Ascending aorta (tissue), 2 donors: ENCODE measurements around the gene CAMK1D. TPM values are rescaled to one million over a fixed set of nuclear protein-coding genes. Genes with fewer than 3 reads are reported as not detected.

Experiments
- DNase-seq, 2 donors: peaks; one replicate each; pipeline ENCODE4 v3.0.0-alpha.2; 2019; ENCODE audit warnings: low spot score in 2 of 2
- H3K27ac ChIP-seq, 2 donors: fragments of 200-600 bp; sonication (generic); one replicate each; pipeline ENCODE4 v1.5.1; 2016 to 2017; ENCODE audit warnings: mild to moderate bottlenecking in 1 of 2
- H3K27me3 ChIP-seq: fragments of 200-600 bp; sonication (generic); one replicate; pipeline ENCODE4 v1.5.1; 2017
- H3K36me3 ChIP-seq, 2 donors: fragments of 200-600 bp; sonication (generic); one replicate each; pipeline ENCODE4 v1.5.1; 2016
- H3K4me1 ChIP-seq, 2 donors: fragments of 200-600 bp; sonication (generic); one replicate each; pipeline ENCODE4 v1.5.1; 2016 to 2017; ENCODE audit warnings: mild to moderate bottlenecking in 1 of 2
- H3K4me3 ChIP-seq, 2 donors: fragments of 200-600 bp; sonication (generic); one replicate each; pipeline ENCODE4 v1.5.1; 2016 to 2017; ENCODE audit warnings: mild to moderate bottlenecking in 1 of 2
- H3K9me3 ChIP-seq, 2 donors: fragments of 200-600 bp; sonication (generic); one replicate each; pipeline ENCODE4 v1.5.1; 2016
- intact Hi-C: fragments of 100-400 bp; cut with DNase I; formaldehyde crosslinking; loops from one replicate; pipeline ENCODE4 v1.15.1; 2023
- total RNA-seq: library from RNA; depleted of rRNA; stranded (reverse); fragments of >200 nt; gene quantifications from one replicate; pipeline ENCODE4 v1.1.0, GENCODE V29; 2016
- TF ChIP-seq, protein P1 (sequence below), 3 experiments: fragments of 200-600 bp in 2 of 3; fragments of 450-650 bp in 1 of 3; sonication (generic) in 2 of 3; IDR thresholded peaks; one replicate each; pipeline ENCODE4 v1.5.1; 2016 to 2019; ENCODE audit warnings: antibody characterized with exemption in 3 of 3, mild to moderate bottlenecking in 1 of 3, moderate library complexity in 1 of 3

The CAMK1D gene
- total RNA-seq, 1 donor from 2014 or later: 4.2 TPM

DNA sequence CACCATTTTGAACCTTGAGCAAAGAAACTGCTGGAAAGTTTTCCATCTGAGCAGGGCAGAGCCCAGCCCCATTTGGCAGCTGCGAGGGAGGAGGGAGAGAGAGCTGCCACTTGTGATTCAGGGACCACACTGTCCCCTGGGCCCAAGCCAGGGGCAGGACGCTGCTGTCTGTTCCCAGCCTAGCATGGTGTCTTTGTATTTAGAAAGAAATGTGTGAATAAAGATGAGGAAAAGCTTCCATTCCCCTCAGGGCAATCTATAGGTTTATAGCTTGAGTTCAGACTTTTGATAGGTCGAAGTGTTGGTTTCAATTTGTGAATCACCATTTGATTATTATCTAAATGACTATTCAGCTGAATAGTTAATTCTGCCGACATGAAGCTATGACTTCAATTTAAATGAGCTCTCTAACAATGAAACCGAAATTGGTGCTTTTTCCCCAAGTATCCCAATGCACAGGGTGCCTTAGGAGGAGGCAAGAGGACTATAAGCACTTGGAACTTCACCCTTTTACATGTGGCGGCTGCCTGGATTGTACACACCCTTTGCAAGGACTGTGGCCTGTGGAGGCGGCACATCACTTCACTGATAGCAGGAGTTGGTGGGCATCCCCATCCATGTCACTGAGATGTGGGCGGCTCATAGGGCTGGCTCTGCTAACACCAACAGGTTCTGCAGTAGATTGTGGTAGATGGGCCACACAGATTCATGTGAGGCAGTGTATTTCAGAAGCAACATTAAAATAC lies 428.7 kb downstream of the CAMK1D start:
- Histone ChIP-seq H3K9me3 (no peaks in the 10 kb centered on the region), H3K36me3 (no peaks in the 10 kb centered on the region), H3K27me3 (no peaks in the 10 kb centered on the region), H3K4me3 (no peak overlapping the region), H3K27ac (no peak overlapping the region), H3K4me1 (no peaks in the 10 kb centered on the region)
- intact Hi-C loops: no loop called here
- no peak for DNase-seq
- TF ChIP-seq, protein P1, sequence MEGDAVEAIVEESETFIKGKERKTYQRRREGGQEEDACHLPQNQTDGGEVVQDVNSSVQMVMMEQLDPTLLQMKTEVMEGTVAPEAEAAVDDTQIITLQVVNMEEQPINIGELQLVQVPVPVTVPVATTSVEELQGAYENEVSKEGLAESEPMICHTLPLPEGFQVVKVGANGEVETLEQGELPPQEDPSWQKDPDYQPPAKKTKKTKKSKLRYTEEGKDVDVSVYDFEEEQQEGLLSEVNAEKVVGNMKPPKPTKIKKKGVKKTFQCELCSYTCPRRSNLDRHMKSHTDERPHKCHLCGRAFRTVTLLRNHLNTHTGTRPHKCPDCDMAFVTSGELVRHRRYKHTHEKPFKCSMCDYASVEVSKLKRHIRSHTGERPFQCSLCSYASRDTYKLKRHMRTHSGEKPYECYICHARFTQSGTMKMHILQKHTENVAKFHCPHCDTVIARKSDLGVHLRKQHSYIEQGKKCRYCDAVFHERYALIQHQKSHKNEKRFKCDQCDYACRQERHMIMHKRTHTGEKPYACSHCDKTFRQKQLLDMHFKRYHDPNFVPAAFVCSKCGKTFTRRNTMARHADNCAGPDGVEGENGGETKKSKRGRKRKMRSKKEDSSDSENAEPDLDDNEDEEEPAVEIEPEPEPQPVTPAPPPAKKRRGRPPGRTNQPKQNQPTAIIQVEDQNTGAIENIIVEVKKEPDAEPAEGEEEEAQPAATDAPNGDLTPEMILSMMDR (IDR thresholded peaks at IDR 0.05): no peak

DNA sequence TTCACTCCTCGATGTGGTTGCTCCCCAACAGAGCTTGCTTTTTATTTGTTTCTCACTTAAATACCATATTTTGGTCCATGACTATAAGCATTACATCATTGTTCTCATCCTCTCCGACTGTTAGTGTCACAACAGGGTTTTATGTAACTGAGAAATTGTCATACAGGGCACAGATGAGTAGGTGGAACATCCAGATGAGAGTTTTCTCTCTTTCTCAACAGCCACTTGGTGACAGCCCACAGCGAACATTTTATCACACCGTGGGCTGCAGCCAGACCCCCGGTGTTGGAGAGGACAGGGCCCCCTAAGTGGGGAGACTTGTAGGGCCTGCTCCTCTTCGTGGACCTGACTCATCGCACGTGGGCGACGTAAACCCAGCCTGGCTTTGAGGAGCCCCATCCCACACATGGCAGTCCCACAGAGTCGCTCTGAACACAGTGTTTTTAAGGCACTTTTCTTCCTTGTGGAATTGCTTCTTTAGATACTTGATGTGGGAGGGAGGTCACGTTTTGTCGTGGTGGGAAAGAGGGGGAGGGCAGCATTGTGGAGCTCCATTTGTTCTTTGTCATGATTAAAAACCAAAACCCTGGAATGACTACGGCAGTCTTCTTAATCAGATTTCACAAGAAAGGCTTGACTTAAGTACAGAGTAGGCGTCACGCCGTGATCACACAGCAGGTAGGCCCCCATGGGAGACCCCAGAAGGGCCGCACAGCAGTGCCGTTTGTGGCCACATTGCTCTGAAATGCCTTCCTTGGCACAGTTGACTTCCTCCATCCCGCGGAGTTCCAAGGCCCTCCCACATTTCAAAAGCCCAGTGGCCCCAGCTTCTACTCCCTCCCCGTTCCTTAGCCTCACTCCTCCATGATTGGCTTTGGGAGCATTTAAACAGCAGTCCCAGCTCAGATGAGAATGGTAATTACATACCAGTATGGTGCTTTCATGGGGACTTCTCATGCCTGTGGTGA lies 431.6 kb downstream of the CAMK1D start:
- Histone ChIP-seq H3K27me3 (no peaks in the 10 kb centered on the region), H3K9me3 (no peaks in the 10 kb centered on the region), H3K4me1 (no peaks in the 10 kb centered on the region), H3K27ac (no peak overlapping the region), H3K4me3 (no peak overlapping the region), H3K36me3 (no peaks in the 10 kb centered on the region)
- TF ChIP-seq, protein P1 (IDR thresholded peaks at IDR 0.05): no peak
- intact Hi-C loops: loop anchor here (5.0 kb wide), 1 partner anchor 121 kb away; no protein-coding TSS in a partner anchor
- no peak for DNase-seq

DNA sequence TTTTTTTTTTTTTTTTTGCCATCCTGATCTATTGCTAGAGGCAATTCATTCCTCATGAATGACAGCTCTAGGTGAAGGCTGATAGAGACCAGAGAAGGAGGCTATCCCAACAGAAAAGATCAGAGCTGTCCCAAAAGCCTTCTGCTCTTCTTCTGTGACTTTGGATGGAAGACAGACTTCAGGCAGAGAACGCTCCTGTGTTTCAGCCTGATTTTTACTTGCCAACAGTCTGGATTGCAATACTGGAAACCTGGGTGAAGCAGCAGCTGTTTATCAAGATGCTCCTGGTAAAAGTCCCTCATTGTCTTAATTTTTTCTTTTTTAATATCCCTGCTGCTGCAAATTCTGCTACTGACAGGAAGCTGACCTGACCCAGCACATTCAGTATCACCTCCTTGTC lies 432.6 kb downstream of the CAMK1D start:
- no peaks in the 10 kb centered on the region for H3K9me3 ChIP-seq
- DNase-seq: no peak
- H3K4me1 ChIP-seq: no peaks in the 10 kb centered on the region
- H3K36me3 ChIP-seq: no peaks in the 10 kb centered on the region
- no peak overlapping the region for H3K27ac ChIP-seq
- intact Hi-C loops: loop anchor here (1.0 to 5.0 kb wide), 3 partner anchors 120 to 293 kb away; no protein-coding TSS in a partner anchor
- no peaks in the 10 kb centered on the region for H3K27me3 ChIP-seq
- H3K4me3 ChIP-seq: no peak overlapping the region
- TF ChIP-seq, protein P1 (IDR thresholded peaks at IDR 0.05): no peak

DNA sequence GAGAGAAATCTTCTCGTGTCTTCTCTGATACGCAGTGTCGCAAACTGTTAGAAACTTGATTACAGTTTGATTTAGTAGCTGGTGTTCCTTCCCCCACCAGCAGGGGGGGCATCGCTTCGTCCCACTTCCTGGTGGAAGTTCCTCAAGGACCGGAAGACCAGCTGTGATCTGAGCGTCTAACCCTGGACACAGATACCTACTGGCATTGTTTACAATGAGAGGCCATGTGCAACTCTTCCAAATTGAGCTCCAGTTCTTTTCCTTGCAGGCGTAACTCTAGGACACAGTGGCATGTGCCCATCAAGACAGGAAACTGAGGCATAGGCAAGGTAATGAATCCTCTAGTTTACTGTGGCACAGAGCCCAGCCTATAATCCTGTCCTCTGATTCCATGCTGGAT lies 433.2 kb downstream of the CAMK1D start:
- DNase-seq: no peak

DNA sequence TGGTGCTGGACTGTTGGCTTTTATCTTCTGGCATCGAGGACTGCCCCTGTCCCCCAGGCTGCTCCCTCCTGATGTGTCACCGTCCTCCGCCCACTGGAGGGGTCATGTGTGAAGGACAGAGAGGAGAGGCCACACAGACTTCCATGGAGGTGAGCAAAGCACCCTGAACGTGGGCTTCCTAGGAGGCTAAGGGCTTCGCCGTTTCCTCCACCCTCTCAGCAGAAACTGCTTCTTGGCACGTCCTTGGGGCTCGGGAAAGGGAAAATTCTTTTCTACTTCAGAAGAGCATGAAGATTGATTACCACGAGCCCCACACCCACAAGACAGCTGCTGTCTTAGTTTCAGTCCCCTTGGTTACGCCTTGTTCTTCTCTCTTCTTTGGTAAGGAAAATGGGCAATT lies 433.9 kb downstream of the CAMK1D start:
- Histone ChIP-seq H3K27me3 (no peaks in the 10 kb centered on the region), H3K4me3 (no peak overlapping the region), H3K36me3 (no peaks in the 10 kb centered on the region), H3K27ac (no peak overlapping the region), H3K4me1 (no peaks in the 10 kb centered on the region), H3K9me3 (no peaks in the 10 kb centered on the region)
- intact Hi-C loops: loop anchor here (2.0 to 5.0 kb wide), 2 partner anchors 119 to 292 kb away; no protein-coding TSS in a partner anchor
- no peak for DNase-seq
- TF ChIP-seq, protein P1 (IDR thresholded peaks at IDR 0.05): no peak

More for the DNA sequence above, 433.2 kb downstream of the CAMK1D start:
- intact Hi-C loops: loop anchor here (1.0 to 5.0 kb wide), 3 partner anchors 120 to 292 kb away; no protein-coding TSS in a partner anchor
- Histone ChIP-seq H3K36me3 (no peaks in the 10 kb centered on the region), H3K27me3 (no peaks in the 10 kb centered on the region), H3K27ac (no peak overlapping the region), H3K9me3 (no peaks in the 10 kb centered on the region), H3K4me1 (no peaks in the 10 kb centered on the region), H3K4me3 (no peak overlapping the region)
- TF ChIP-seq, protein P1 (IDR thresholded peaks at IDR 0.05): peak; percentile 60 to 66 (median 64)
